ENCODE measurements around the gene MDH2.
"Not testable (repeated sequence)": the region's sequence is repeated elsewhere in the genome, so short reads cannot be mapped to it uniquely, and the experiment has no call there.

Gene MDH2

GRCh38 chr7:76114742-76115141, 66.8 kb downstream of the MDH2 start:
- not testable (repeated sequence) for DNase-seq (ENCODE audit: low read depth)
